HEK293 (cell line): ENCODE data around the gene CAT.

ENCODE experiments used
- CTCF ChIA-PET: fragments of 350-600 bp; formaldehyde crosslinking; extraction: SDS; loops from one replicate; lab custom pipeline; 2021; ENCODE audit warnings: antibody characterized with exemption; lab: Yijun Ruan, JAX
- POLR2A ChIA-PET: fragments of 300-600 bp; formaldehyde crosslinking; extraction: SDS; loops from one replicate; lab custom pipeline; 2020; ENCODE audit warnings: antibody characterized with exemption, inconsistent platforms; lab: Yijun Ruan, JAX
- H3K27ac ChIP-seq: fragments of 200-500 bp; sonication (Bioruptor generic); 2 replicates; pipeline ENCODE4 v1.5.1; 2014; ENCODE audit warnings: low read depth, low read length, control low read depth, inconsistent platforms; ENCODE audit errors: extremely low read depth
- H3K36me3 ChIP-seq, 2 experiments: fragments of 200-500 bp in 1 of 2; sonication (Bioruptor generic) in 1 of 2; 1 replicate in 1 of 2; 2 replicates in 1 of 2; pipeline ENCODE4 v1.5.1; 2014 to 2017; ENCODE audit warnings: inconsistent platforms in 2 of 2, low read length in 2 of 2; ENCODE audit not compliant: control insufficient read depth in 2 of 2, insufficient read depth in 1 of 2
- H3K4me1 ChIP-seq: fragments of 200-500 bp; sonication (Bioruptor generic); 2 replicates; pipeline ENCODE4 v1.5.1; 2014; ENCODE audit warnings: mild to moderate bottlenecking, low read length, inconsistent platforms; ENCODE audit not compliant: control insufficient read depth, insufficient read depth
- H3K4me3 ChIP-seq: 2 replicates; pipeline ENCODE4 v1.5.1; 2011; ENCODE audit warnings: low read depth, mild to moderate bottlenecking, control low read depth, low read length, moderate library complexity
- H3K9me3 ChIP-seq: fragments of 200-500 bp; sonication (Bioruptor generic); 2 replicates; pipeline ENCODE4 v1.5.1; 2014; ENCODE audit warnings: low read depth, low read length, inconsistent platforms; ENCODE audit not compliant: control insufficient read depth, insufficient read depth
- HOXC10 ChIP-seq: sonication (generic); formaldehyde crosslinking; IDR thresholded peaks from 2 replicates; pipeline ENCODE4 v1.8.1; 2023; ENCODE audit warnings: mild to moderate bottlenecking, missing genetic modification reagents
- HOXD13 ChIP-seq: sonication (generic); formaldehyde crosslinking; IDR thresholded peaks from 2 replicates; pipeline ENCODE4 v1.8.0; 2022; ENCODE audit warnings: missing genetic modification reagents, borderline replicate concordance
- KLF7 ChIP-seq: fragments of 450-650 bp; formaldehyde crosslinking; IDR thresholded peaks from 2 replicates; pipeline ENCODE4 v1.5.1; 2016; ENCODE audit warnings: missing biosample characterization, missing genetic modification characterization, borderline replicate concordance
- KLF8 ChIP-seq: fragments of 450-650 bp; formaldehyde crosslinking; IDR thresholded peaks from 2 replicates; pipeline ENCODE4 v1.5.1; 2016; ENCODE audit warnings: missing biosample characterization, missing genetic modification characterization
- PRDM1 ChIP-seq: fragments of 450-650 bp; formaldehyde crosslinking; IDR thresholded peaks from 2 replicates; pipeline ENCODE4; 2016; ENCODE audit warnings: missing biosample characterization, missing genetic modification characterization
- SALL2 ChIP-seq: fragments of 450-650 bp; formaldehyde crosslinking; IDR thresholded peaks from 2 replicates; pipeline ENCODE4 v1.5.0; 2017; ENCODE audit warnings: missing biosample characterization, mild to moderate bottlenecking, missing genetic modification characterization, borderline replicate concordance
- SP3 ChIP-seq: fragments of 450-650 bp; formaldehyde crosslinking; IDR thresholded peaks from 2 replicates; pipeline ENCODE4 v1.5.1; 2016; ENCODE audit warnings: missing biosample characterization, missing genetic modification characterization
- ZBTB21 ChIP-seq: fragments of 450-650 bp; formaldehyde crosslinking; IDR thresholded peaks from 2 replicates; pipeline ENCODE4 v1.5.1; 2017; ENCODE audit warnings: missing biosample characterization, missing genetic modification characterization
- ZFHX2 ChIP-seq: fragments of 450-650 bp; formaldehyde crosslinking; conservative IDR thresholded peaks from 2 replicates; pipeline ENCODE4 v1.5.1; 2016; ENCODE audit warnings: missing biosample characterization, missing genetic modification characterization
- ZNF112 ChIP-seq: fragments of 450-650 bp; formaldehyde crosslinking; IDR thresholded peaks from 2 replicates; pipeline ENCODE4 v1.5.0; 2017; ENCODE audit warnings: missing biosample characterization, missing genetic modification characterization
- ZNF174 ChIP-seq: fragments of 450-650 bp; formaldehyde crosslinking; IDR thresholded peaks from 2 replicates; pipeline ENCODE4 v1.5.0; 2017; ENCODE audit warnings: missing biosample characterization, mild to moderate bottlenecking, missing genetic modification characterization
- ZNF19 ChIP-seq: fragments of 450-650 bp; formaldehyde crosslinking; IDR thresholded peaks from 2 replicates; pipeline ENCODE4; 2016; ENCODE audit warnings: missing biosample characterization, missing genetic modification characterization, low read depth
- ZNF202 ChIP-seq: fragments of 450-650 bp; formaldehyde crosslinking; IDR thresholded peaks from 2 replicates; pipeline ENCODE4 v1.5.1; 2016; ENCODE audit warnings: missing biosample characterization, missing genetic modification characterization, borderline replicate concordance
- ZNF24 ChIP-seq: fragments of 450-650 bp; formaldehyde crosslinking; IDR thresholded peaks from 2 replicates; pipeline ENCODE4 v1.5.1; 2016; ENCODE audit warnings: missing biosample characterization, missing genetic modification characterization
- ZNF266 ChIP-seq: fragments of 450-650 bp; formaldehyde crosslinking; IDR thresholded peaks from 2 replicates; pipeline ENCODE4 v1.5.1; 2016; ENCODE audit warnings: missing biosample characterization, missing genetic modification characterization, low read depth
- ZNF335 ChIP-seq: fragments of 450-650 bp; formaldehyde crosslinking; conservative IDR thresholded peaks from 2 replicates; pipeline ENCODE4 v1.5.1; 2016; ENCODE audit warnings: missing biosample characterization, missing genetic modification characterization
- ZNF37A ChIP-seq: fragments of 450-650 bp; IDR thresholded peaks from 2 replicates; pipeline ENCODE4 v1.5.1; 2018; ENCODE audit warnings: missing biosample characterization, missing genetic modification characterization
- ZNF394 ChIP-seq: fragments of 450-650 bp; formaldehyde crosslinking; IDR thresholded peaks from 2 replicates; pipeline ENCODE4 v1.5.1; 2016; ENCODE audit warnings: missing biosample characterization, missing genetic modification characterization, mild to moderate bottlenecking, moderate library complexity, borderline replicate concordance
- ZNF514 ChIP-seq: fragments of 450-650 bp; formaldehyde crosslinking; IDR thresholded peaks from 2 replicates; pipeline ENCODE4 v1.5.1; 2016; ENCODE audit warnings: missing biosample characterization, missing genetic modification characterization
- ZNF549 ChIP-seq: fragments of 450-650 bp; IDR thresholded peaks from 2 replicates; pipeline ENCODE4 v1.5.1; 2018; ENCODE audit warnings: missing biosample characterization, missing genetic modification characterization, mild to moderate bottlenecking, inconsistent platforms, moderate library complexity
- ZNF596 ChIP-seq: fragments of 450-650 bp; IDR thresholded peaks from 2 replicates; pipeline ENCODE4 v1.5.0; 2018; ENCODE audit warnings: missing biosample characterization, mild to moderate bottlenecking, missing genetic modification characterization, moderate library complexity
- ZNF747 ChIP-seq: fragments of 450-650 bp; formaldehyde crosslinking; IDR thresholded peaks from 2 replicates; pipeline ENCODE4 v1.5.1; 2016; ENCODE audit warnings: missing biosample characterization, missing genetic modification characterization
- ZNF791 ChIP-seq: fragments of 450-650 bp; formaldehyde crosslinking; IDR thresholded peaks from 2 replicates; pipeline ENCODE4 v1.5.1; 2016; ENCODE audit warnings: missing biosample characterization, missing genetic modification characterization
- TF ChIP-seq, protein P1 (sequence below): fragments of 450-650 bp; formaldehyde crosslinking; IDR thresholded peaks from 2 replicates; pipeline ENCODE4 v1.5.1; 2016; ENCODE audit warnings: missing biosample characterization, missing genetic modification characterization
- TF ChIP-seq, protein P2 (sequence below): fragments of 450-650 bp; formaldehyde crosslinking; IDR thresholded peaks from 2 replicates; pipeline ENCODE4 v1.5.1; 2016; ENCODE audit warnings: missing biosample characterization, missing genetic modification characterization
- TF ChIP-seq, protein P3 (sequence below): fragments of 450-650 bp; formaldehyde crosslinking; IDR thresholded peaks from 2 replicates; pipeline ENCODE4 v1.5.1; 2016; ENCODE audit warnings: missing biosample characterization, missing genetic modification characterization, borderline replicate concordance
- TF ChIP-seq, protein P4 (sequence below): fragments of 450-650 bp; formaldehyde crosslinking; optimal IDR thresholded peaks from 2 replicates; pipeline ENCODE3; 2016; ENCODE audit warnings: missing biosample characterization, mild to moderate bottlenecking, missing genetic modification characterization
- TF ChIP-seq, protein P5 (sequence below): fragments of 450-650 bp; formaldehyde crosslinking; IDR thresholded peaks from 2 replicates; pipeline ENCODE4 v1.5.1; 2016; ENCODE audit warnings: missing biosample characterization, missing genetic modification characterization

Gene CAT

DNA sequence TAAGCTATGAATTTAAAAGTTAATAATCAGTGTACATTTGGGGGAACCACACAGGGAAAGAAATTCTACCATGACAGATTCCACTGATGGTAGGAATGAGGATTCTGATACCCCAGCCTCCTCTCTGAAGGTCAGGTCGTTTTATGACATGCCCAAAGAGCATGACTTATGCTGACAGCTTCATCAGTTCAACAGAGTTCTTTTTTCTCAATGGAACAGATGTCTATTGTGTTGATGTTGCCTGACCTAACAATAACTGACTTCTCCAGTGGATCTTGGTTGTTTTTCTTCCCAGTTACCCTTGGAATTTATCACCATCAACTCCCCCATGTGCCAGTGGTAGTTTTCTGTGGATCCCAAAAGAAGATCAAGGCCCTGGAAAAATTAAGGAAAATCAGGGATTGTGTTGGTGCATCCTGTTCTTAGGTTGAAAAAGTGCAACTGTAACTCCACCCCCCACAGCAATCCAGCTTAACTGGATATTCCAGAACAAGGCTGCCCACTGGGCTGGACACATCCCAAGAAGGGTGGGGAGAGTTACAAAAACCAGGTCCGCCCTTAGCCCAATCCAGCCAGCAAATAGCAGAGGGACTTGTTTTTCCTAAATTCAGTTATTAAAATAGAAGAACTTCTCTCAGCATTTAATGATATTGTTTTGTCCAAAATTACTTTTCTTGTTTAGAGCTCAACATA is 31.5 kb upstream of the CAT start (continued):
- TF ChIP-seq, protein P1, sequence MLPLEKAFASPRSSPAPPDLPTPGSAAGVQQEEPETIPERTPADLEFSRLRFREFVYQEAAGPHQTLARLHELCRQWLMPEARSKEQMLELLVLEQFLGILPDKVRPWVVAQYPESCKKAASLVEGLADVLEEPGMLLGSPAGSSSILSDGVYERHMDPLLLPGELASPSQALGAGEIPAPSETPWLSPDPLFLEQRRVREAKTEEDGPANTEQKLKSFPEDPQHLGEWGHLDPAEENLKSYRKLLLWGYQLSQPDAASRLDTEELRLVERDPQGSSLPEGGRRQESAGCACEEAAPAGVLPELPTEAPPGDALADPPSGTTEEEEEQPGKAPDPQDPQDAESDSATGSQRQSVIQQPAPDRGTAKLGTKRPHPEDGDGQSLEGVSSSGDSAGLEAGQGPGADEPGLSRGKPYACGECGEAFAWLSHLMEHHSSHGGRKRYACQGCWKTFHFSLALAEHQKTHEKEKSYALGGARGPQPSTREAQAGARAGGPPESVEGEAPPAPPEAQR (tag by site-specific recombination), result no peak
- no peak for TF ChIP-seq ZNF174 (tag by site-specific recombination)
- no peak for TF ChIP-seq ZNF24
- no peak for TF ChIP-seq ZNF266
- TF ChIP-seq, protein P2, sequence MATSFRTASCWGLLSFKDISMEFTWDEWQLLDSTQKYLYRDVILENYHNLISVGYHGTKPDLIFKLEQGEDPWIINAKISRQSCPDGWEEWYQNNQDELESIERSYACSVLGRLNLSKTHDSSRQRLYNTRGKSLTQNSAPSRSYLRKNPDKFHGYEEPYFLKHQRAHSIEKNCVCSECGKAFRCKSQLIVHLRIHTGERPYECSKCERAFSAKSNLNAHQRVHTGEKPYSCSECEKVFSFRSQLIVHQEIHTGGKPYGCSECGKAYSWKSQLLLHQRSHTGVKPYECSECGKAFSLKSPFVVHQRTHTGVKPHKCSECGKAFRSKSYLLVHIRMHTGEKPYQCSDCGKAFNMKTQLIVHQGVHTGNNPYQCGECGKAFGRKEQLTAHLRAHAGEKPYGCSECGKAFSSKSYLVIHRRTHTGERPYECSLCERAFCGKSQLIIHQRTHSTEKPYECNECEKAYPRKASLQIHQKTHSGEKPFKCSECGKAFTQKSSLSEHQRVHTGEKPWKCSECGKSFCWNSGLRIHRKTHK, result no peak
- no peak for TF ChIP-seq ZNF549 (tag by site-specific recombination)
- no peak for TF ChIP-seq SALL2 (tag by site-specific recombination)
- no peak for TF ChIP-seq ZNF596 (tag by site-specific recombination)
- TF ChIP-seq ZNF747 (tag by site-specific recombination), result no peak
- TF ChIP-seq ZNF791, result no peak

DNA sequence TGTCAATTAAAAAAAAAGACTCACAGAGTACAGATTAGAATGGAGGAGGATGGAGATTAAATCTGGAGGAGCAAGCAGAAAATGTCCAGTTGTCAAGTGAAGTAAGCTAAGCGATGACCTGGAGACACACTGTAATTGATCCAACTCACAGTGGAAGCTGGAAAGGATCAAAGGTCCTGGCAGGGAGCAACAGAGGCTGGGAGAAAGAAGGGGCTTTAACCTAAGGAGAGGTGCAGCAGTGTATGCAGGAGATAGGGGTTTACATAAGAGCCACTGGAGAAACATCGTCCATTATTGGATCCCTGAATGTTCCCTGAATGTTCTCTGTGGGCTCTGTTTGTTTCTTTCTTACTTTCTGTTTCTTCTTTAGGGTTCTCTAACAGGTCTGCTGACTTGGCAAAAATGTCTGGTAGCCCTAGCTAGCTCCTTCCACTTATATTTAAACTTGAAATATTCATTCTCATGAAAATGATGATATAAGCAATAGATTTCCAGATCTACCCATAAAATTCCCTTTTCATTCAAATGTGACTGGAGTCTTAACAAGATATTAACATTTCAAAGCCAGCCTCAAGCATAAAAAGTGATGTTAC is 30.1 kb upstream of the CAT start:
- POLR2A ChIA-PET, result interaction anchor here (0.8 kb wide), 1 partner anchor 51 kb away, joined by 3 read pairs; the partner anchor contains the start of gene ABTB2
- H3K36me3 ChIP-seq, result no peaks in the 10 kb centered on the region
- TF ChIP-seq ZNF19 (tag by site-specific recombination) (no peak), PRDM1 (no peak), KLF7 (tag by site-specific recombination) (no peak), ZNF266 (no peak), SP3 (no peak), ZNF394 (tag by site-specific recombination) (no peak), ZBTB21 (no peak), KLF8 (tag by site-specific recombination) (no peak), HOXC10 (CRISPR knock-in tag) (no peak), ZNF514 (no peak), ZNF202 (tag by site-specific recombination) (no peak), ZNF112 (tag by site-specific recombination) (no peak), ZNF335 (tag by site-specific recombination) (no peak), HOXD13 (no peak), ZNF37A (tag by site-specific recombination) (no peak), ZFHX2 (tag by site-specific recombination) (no peak)
- TF ChIP-seq, protein P3, sequence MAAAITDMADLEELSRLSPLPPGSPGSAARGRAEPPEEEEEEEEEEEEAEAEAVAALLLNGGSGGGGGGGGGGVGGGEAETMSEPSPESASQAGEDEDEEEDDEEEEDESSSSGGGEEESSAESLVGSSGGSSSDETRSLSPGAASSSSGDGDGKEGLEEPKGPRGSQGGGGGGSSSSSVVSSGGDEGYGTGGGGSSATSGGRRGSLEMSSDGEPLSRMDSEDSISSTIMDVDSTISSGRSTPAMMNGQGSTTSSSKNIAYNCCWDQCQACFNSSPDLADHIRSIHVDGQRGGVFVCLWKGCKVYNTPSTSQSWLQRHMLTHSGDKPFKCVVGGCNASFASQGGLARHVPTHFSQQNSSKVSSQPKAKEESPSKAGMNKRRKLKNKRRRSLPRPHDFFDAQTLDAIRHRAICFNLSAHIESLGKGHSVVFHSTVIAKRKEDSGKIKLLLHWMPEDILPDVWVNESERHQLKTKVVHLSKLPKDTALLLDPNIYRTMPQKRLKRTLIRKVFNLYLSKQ (tag by site-specific recombination), result no peak
- TF ChIP-seq, protein P4, sequence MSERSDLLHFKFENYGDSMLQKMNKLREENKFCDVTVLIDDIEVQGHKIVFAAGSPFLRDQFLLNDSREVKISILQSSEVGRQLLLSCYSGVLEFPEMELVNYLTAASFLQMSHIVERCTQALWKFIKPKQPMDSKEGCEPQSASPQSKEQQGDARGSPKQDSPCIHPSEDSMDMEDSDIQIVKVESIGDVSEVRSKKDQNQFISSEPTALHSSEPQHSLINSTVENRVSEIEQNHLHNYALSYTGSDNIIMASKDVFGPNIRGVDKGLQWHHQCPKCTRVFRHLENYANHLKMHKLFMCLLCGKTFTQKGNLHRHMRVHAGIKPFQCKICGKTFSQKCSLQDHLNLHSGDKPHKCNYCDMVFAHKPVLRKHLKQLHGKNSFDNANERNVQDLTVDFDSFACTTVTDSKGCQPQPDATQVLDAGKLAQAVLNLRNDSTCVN (tag by site-specific recombination), result no peak
- TF ChIP-seq, protein P5, sequence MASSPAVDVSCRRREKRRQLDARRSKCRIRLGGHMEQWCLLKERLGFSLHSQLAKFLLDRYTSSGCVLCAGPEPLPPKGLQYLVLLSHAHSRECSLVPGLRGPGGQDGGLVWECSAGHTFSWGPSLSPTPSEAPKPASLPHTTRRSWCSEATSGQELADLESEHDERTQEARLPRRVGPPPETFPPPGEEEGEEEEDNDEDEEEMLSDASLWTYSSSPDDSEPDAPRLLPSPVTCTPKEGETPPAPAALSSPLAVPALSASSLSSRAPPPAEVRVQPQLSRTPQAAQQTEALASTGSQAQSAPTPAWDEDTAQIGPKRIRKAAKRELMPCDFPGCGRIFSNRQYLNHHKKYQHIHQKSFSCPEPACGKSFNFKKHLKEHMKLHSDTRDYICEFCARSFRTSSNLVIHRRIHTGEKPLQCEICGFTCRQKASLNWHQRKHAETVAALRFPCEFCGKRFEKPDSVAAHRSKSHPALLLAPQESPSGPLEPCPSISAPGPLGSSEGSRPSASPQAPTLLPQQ, result no peak
- CTCF ChIA-PET, result interaction anchor here (0.5 to 0.6 kb wide), 2 partner anchors 114 to 553 kb away, joined by 3 to 5 read pairs; no protein-coding TSS in a partner anchor
- H3K9me3 ChIP-seq, result no peaks in the 10 kb centered on the region
- no peak overlapping the region for H3K4me3 ChIP-seq
- H3K27ac ChIP-seq, result no peak overlapping the region
- H3K4me1 ChIP-seq, result no peaks in the 10 kb centered on the region
